Left colon (tissue), 2 donors: ENCODE results near the gene COL18A1. TPM values are rescaled to one million over a fixed set of nuclear protein-coding genes. Genes with fewer than 3 reads are reported as not detected.
A peak's percentile ranks its signal among the peaks of the same experiment; 100 is the strongest.

Experiments
- ATAC-seq: fragments of 200-7000 bp; cut with Tn5 transposase; one replicate; pipeline ENCODE4 v1.9.1; 2020; ENCODE audit warnings: mild to moderate bottlenecking, moderate library complexity
- DNase-seq, 2 donors: peaks; one replicate each; pipeline ENCODE4 v3.0.0-alpha.2; 2020
- intact Hi-C, 2 donors: fragments of 100-400 bp; cut with DNase I in 1 of 2; cut with micrococcal nuclease in 1 of 2; formaldehyde crosslinking; loops; one replicate each; pipeline versions ENCODE4 v1.11.2 to v1.14.0; 2022; cut with DNase I, micrococcal nuclease
- total RNA-seq, 2 donors: library from RNA; stranded (reverse); fragmentation: NEBNext Ultra II Directional; extraction: Animal tissue kit (Norgen Biotek cat#: 25700); gene quantifications; one replicate each; pipeline ENCODE4 v1.2.1, GENCODE V29; 2021
- donor health status: DM: no; HTN: no; CAD: no.
- donor health status: DM: yes; HTN: yes; CAD: no.

The COL18A1 gene
- total RNA-seq, 2 donors from 2014 or later = 10.6 to 17.0 TPM

- DNase-seq (no peak), ATAC-seq (peak; percentile 64)
- intact Hi-C loops = no loop called here
These were observed 15.4 kb downstream of the COL18A1 start for GRCh38 chr21:45420061-45421041.

GRCh38 chr21:45421071-45421845 lies 16.3 kb downstream of the COL18A1 start:
- peak; percentile 53 to 72 for DNase-seq
- peak; percentile 83 for ATAC-seq
- intact Hi-C loops = no loop called here

- DNase-seq (no peak), ATAC-seq (peak; percentile 14)
- intact Hi-C loops = no loop called here
These were observed 17.1 kb downstream of the COL18A1 start for GRCh38 chr21:45421846-45422775.

GRCh38 chr21:45423201-45423955 lies 18.4 kb downstream of the COL18A1 start:
- DNase-seq (no peak), ATAC-seq (no peak)
- intact Hi-C loops = no loop called here

GRCh38 chr21:45423968-45424853 lies 19.2 kb downstream of the COL18A1 start:
- ATAC-seq (no peak), DNase-seq (no peak)
- intact Hi-C loops = no loop called here

- DNase-seq (no peak), ATAC-seq (no peak)
- intact Hi-C loops = no loop called here
These were observed 20.2 kb downstream of the COL18A1 start for GRCh38 chr21:45424854-45425795.

GRCh38 chr21:45427331-45428271 lies 22.6 kb downstream of the COL18A1 start:
- no peak for ATAC-seq
- intact Hi-C loops = no loop called here
- peak in 1 of 2 donors; percentile 61 for DNase-seq

GRCh38 chr21:45428534-45428933 lies 23.6 kb downstream of the COL18A1 start:
- ATAC-seq = no peak
- intact Hi-C loops = no loop called here
- no peak for DNase-seq

GRCh38 chr21:45429221-45430175 lies 24.5 kb downstream of the COL18A1 start:
- DNase-seq = no peak
- intact Hi-C loops = no loop called here
- ATAC-seq = no peak

GRCh38 chr21:45430521-45431501 lies 25.8 kb downstream of the COL18A1 start:
- ATAC-seq (no peak), DNase-seq (no peak)
- intact Hi-C loops = no loop called here

GRCh38 chr21:45431781-45432572 lies 27.0 kb downstream of the COL18A1 start:
- ATAC-seq (no peak), DNase-seq (no peak)
- intact Hi-C loops = no loop called here
